Endothelial cell (in vitro differentiated cells): Measurements from ENCODE around the gene CGB8. TPM values are rescaled to one million over a fixed set of nuclear protein-coding genes. Genes with fewer than 3 reads are reported as not detected.
A peak's percentile ranks its signal among the peaks of the same experiment; 100 is the strongest.

ENCODE experiments used
- DNase-seq: peaks from one replicate; pipeline ENCODE4 v3.0.0; 2021; ENCODE audit warnings: low spot score
- H3K27ac Mint-ChIP-seq: one replicate; pipeline ENCODE4 v1.8.0; 2021; ENCODE audit warnings: mixed read lengths, inconsistent platforms; ENCODE audit not compliant: unreplicated experiment
- H3K27me3 Mint-ChIP-seq: one replicate; pipeline ENCODE4 v1.8.0; 2021; ENCODE audit warnings: mild to moderate bottlenecking, moderate library complexity, mixed read lengths, inconsistent platforms; ENCODE audit not compliant: unreplicated experiment
- H3K36me3 Mint-ChIP-seq: one replicate; pipeline ENCODE4 v1.8.0; 2021; ENCODE audit warnings: mild to moderate bottlenecking, low read depth, mixed read lengths, inconsistent platforms; ENCODE audit not compliant: unreplicated experiment
- H3K4me1 Mint-ChIP-seq: one replicate; pipeline ENCODE4 v1.8.0; 2021; ENCODE audit warnings: mild to moderate bottlenecking, mixed read lengths, inconsistent platforms; ENCODE audit not compliant: unreplicated experiment
- H3K4me3 Mint-ChIP-seq: one replicate; pipeline ENCODE4 v1.8.0; 2021; ENCODE audit warnings: mild to moderate bottlenecking, mixed read lengths, inconsistent platforms; ENCODE audit not compliant: unreplicated experiment
- H3K9me3 Mint-ChIP-seq: one replicate; pipeline ENCODE4 v1.8.0; 2021; ENCODE audit warnings: mixed read lengths, inconsistent platforms; ENCODE audit not compliant: unreplicated experiment
- CTCF ChIP-seq: fragments of 200-600 bp; sonication (generic); IDR thresholded peaks from one replicate; pipeline ENCODE4 v1.5.0; 2021; ENCODE audit warnings: antibody characterized with exemption; ENCODE audit not compliant: unreplicated experiment
- microRNA-seq: library from miRNA; unstranded; fragments of <30 nt; microRNA quantifications from one replicate; pipeline ENCODE4, GENCODE V29; 2020; ENCODE audit not compliant: unreplicated experiment
- total RNA-seq: library from RNA; stranded (reverse); fragmentation: NEBNext Ultra II Directional; extraction: Animal tissue kit (Norgen Biotek cat#: 25700); gene quantifications from one replicate; pipeline ENCODE4 v1.2.1, GENCODE V29; 2021; ENCODE audit not compliant: unreplicated experiment

CGB8 gene
- total RNA-seq, 1 donor from 2014 or later = not detected

GRCh38 chr19:48997972-48998371 is 50.9 kb downstream of the CGB8 start:
- peaks cover 5% of the 10 kb centered on the region for H3K36me3 Mint-ChIP-seq
- peaks cover 22% of the 10 kb centered on the region for H3K4me1 Mint-ChIP-seq
- peak overlapping the region; percentile 54 for H3K27ac Mint-ChIP-seq
- H3K9me3 Mint-ChIP-seq = no peaks in the 10 kb centered on the region
- peak overlapping the region; percentile 54 for H3K4me3 Mint-ChIP-seq
- peak; percentile 83 for DNase-seq
- peaks cover 6% of the 10 kb centered on the region for H3K27me3 Mint-ChIP-seq
- TF ChIP-seq CTCF = peak; percentile 46

Small RNAs within 50 kb of the gene (microRNA-seq; reads per million reads assigned to microRNA genes)
- 1.2 reads per million, percentile 17 among the genes with 10 or more reads in this experiment for gene MIR6798

Other genes with a start within 250 kb of the CGB8 start
- 35.0 TPM for gene BCAT2, start 238.1 kb downstream of the CGB8 start, total RNA-seq
- 65.6 TPM for gene HSD17B14, start 212.6 kb downstream of the CGB8 start, total RNA-seq
- 14.1 TPM for gene PLEKHA4, start 180.5 kb downstream of the CGB8 start, total RNA-seq
- 65.8 TPM for gene PPP1R15A, start 176.7 kb downstream of the CGB8 start, total RNA-seq
- gene TULP2, start 150.4 kb downstream of the CGB8 start, total RNA-seq = 4.3 TPM
- 244 TPM for gene NUCB1, start 148.8 kb downstream of the CGB8 start, total RNA-seq
- 1.0 TPM for gene DHDH, start 115.4 kb downstream of the CGB8 start, total RNA-seq
- 286 TPM for gene BAX, start 94.2 kb downstream of the CGB8 start, total RNA-seq
- gene FTL, start 83.8 kb downstream of the CGB8 start, total RNA-seq = 1,109 TPM
- 45.7 TPM for gene GYS1, start 55.8 kb downstream of the CGB8 start, total RNA-seq
- 80.6 TPM for gene RUVBL2, start 55.2 kb downstream of the CGB8 start, total RNA-seq
- 1.4 TPM for gene LHB, start 32.0 kb downstream of the CGB8 start, total RNA-seq
- not detected for gene CGB3, start 24.8 kb downstream of the CGB8 start, total RNA-seq
- not detected for gene CGB2, start 17.2 kb downstream of the CGB8 start, total RNA-seq
- gene CGB1, start 12.2 kb downstream of the CGB8 start, total RNA-seq = not detected
- not detected for gene CGB5, start 5.3 kb downstream of the CGB8 start, total RNA-seq
- not detected for gene CGB7, start 8.6 kb upstream of the CGB8 start, total RNA-seq
- not detected for gene NTF4, start 15.7 kb upstream of the CGB8 start, total RNA-seq
- not detected for gene KCNA7, start 23.6 kb upstream of the CGB8 start, total RNA-seq
- gene SNRNP70, start 36.3 kb upstream of the CGB8 start, total RNA-seq = 203 TPM
- 5.8 TPM for gene LIN7B, start 65.3 kb upstream of the CGB8 start, total RNA-seq
- 0.51 TPM for gene C19orf73, start 70.0 kb upstream of the CGB8 start, total RNA-seq
- gene PPFIA3, start 70.4 kb upstream of the CGB8 start, total RNA-seq = 19.7 TPM
- 0.72 TPM for gene HRC, start 106.3 kb upstream of the CGB8 start, total RNA-seq
- 75.3 TPM for gene TRPM4, start 108.7 kb upstream of the CGB8 start, total RNA-seq